Fibroblast of peridontal ligament (primary cell): Measurements from ENCODE around the gene MRPL19.
"Not testable (repeated sequence)": the region's sequence is repeated elsewhere in the genome, so short reads cannot be mapped to it uniquely, and the experiment has no call there.

Experiments used
- DNase-seq: peaks from one replicate; pipeline ENCODE4 v3.0.0-alpha.2; 2010; ENCODE audit errors: extremely low read depth

MRPL19 gene

DNA sequence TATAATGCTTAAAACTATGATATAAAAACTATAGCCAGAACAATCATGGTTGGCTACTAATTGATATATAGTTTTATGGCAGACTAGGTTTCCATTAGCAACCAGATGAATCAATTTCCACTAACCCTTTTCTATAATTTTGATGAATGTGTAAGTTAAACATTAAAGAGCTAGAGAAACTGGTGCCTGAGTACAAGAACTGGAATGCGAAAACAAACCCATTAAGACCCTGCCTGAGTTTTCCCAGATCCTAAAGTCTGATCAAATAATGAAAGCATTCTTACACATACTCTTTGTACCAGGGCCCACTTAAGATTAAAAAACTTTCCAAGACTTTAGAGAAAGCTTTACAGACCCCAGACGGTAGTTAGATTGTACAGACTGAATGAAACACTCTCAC is 21.3 kb downstream of the MRPL19 start:
- DNase-seq, result no peak

DNA sequence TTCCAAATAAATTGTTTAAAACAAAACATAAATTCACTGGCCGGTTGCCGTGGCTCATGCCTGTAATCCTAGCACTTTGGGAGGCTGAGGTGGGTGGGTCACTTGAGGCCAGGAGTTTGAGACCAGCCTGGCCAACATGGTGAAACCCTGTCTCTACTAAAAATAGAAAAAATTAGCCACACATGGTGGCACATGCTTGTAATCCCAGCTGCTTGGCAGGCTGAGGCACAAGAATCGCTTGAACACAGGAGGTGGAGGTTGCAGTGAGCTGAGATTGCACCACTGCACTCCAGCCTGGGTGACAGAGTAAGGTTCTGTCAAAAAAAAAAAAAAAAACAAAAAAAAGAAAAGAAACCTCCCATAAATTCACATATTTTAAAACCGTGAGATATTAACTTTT is 28.8 kb downstream of the MRPL19 start:
- DNase-seq, result peak; percentile 22

DNA sequence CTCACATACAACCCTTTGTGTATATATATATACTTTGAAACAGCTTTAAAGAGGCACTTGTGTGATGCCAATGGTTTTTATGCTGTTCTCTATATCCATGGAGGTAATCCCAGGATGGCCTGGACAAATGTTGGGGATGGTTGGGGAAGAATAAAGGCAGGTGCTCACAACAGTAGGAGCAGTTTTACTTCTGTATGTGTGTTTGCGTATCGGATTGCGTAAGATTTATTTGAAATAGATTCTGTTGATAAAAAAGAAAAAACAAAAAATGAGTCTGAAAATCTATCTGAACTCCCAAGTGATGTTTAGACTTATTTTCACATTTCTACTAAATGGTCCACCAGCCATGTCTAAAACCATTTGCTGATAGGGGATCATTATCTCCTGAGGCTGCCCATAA is 29.3 kb downstream of the MRPL19 start:
- DNase-seq, result no peak

DNA sequence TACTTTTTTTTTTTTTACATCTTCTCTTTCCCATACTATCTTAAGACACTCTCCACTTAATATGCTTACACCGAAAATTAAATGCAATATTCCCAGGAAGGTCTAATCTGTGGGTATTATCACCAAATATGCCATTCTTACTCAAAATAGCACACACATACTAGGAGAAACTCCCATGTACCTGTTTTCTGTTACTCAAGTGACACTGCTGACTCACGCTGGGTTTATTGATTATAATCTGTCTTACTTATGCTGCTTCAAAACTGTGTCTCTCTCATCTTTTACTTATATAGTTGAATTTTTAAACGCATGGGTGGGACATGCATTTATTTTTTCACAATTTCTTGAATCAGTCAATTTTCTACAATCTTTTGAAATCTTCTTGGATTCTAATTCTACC is 29.9 kb downstream of the MRPL19 start:
- DNase-seq, result no peak

DNA sequence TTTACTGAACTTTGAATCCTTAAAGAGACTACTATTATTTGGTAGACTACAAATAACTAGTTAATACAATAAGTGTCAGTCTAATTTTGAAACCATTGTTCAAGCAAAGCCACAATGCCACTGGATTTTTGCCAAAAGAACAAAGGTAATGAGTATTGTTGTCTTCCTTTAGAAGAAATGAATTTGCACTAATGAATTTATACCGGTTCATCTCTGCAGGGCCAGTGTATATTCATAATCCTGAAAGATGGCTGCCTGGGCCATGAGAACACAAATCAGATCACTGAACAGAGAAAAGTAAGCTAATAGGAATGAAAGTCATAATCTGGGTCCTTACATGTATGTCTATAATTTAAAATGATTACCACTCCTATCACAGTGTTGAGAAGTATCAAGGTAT is 33.0 kb downstream of the MRPL19 start:
- no peak for DNase-seq

DNA sequence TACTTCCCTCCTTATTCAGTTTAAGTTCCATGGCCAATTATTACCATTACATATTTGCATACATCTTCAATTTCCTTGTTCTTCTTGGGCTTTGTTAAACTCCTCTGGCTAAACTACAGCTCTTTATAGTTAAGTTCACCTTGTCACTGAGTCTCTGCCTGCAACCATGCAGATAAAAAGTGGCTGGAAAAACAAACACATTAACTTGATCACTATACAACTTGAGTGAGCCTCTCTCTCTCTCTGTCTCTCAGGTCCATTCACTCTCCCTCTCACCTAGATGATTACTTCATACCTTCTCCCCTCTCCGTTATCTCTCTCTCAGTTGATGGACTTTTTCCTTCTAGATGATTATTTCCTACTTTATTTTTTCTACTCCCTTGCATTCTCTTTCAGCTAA is 33.8 kb downstream of the MRPL19 start:
- no peak for DNase-seq

DNA sequence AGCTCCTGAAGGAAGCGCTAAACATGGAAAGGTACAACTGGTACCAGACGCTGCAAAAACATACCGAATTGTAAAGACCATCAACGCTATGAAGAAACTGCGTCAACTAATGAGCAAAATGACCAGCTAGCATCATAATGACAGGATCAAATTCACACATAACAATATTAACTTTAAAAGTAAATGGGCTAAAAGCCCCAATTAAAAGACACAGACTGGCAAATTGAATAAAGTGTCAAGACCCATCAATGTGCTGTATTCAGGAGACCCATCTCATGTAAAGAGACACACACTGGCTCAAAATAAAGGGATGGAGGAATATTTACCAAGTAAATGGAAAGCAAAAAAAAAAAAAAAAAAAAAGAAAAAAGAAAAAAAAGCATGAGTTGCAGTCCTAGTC is 36.8 kb downstream of the MRPL19 start:
- not testable (repeated sequence) for DNase-seq

DNA sequence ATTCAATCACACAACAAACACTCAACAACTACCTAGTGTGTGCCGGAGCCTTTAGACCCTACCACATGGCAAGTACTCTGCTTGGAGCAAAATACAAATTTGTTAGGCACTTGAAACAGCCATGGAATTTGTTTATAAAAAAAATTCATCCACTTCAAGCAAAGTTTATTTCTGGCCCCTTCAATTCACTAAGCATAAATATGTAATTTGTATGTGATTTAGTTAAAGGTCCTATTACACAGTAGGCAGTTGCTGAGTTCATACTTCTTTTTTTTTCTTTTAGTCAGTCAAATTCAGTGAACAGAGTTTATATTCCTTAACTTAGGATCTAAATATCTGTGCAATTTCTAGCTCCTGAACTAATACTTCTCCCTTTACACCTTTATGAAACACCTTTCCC is 41.6 kb downstream of the MRPL19 start:
- no peak for DNase-seq

DNA sequence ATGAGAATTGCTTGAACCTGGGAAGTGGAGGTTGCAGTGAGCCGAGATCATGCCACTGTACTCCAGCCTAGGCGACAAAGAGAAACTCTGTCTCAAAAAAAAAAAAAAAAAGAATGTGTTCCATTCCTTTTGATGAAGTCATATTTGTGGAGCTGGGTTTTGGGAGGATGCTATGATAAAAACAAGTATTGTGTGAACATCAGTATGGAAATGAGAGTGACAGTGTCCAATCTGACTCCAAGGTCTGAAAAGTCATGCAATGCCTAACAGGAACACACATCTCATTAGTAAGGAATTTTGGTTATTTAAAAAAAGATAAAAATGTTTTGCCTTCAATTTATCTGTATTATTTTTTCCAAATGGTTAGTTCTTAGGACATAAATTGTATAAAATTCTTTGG is 52.3 kb downstream of the MRPL19 start:
- no peak for DNase-seq

DNA sequence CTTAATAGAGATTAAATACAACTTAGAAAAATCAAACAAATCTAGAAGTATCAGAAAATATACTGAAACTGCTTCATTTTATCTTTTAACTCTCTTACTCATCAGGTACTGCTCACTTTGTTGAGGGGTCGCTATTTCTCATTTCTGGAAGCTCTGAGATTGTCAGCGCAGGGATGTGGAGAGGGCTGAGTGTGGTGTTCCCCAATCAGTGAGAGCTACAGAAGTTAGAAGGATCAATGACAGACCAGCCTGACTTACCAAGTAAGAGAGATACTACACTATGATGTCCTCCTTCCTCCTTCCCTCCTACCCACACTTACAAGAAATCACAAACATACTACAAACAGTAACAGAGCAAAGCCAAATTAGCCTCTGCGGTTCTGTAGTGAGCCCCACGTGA is 56.0 kb downstream of the MRPL19 start:
- no peak for DNase-seq

DNA sequence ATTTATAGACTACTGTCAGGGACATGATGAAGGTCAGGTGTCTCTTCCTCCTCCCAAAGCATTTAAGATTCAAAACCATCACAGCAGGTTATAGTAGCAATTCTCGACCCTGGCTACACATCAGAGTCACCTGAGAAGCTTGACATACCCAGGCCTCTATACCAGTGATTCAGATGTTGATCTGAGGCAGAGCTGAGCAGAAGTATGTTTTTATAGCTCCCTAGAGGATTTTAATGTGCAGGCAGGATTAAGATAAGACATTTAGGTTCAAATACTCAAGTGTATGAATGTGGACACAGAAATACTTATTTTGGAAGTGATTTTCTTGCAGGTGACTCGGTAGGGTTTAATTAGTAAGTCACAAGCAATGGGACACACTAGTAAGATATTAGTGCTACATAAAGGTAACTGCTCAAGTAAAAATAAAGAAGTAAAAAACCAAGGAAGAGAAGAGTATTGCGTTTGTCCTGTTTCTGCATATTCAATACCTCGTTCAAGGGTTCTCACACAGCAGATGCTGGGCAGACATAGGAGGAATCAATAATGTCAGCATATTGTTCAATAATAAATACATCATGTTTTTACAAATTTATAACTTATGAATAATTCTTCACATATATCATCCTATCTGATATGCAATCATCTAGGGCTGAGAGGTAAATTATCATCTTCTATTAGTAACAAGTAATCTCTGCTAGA is 57.2 kb downstream of the MRPL19 start:
- DNase-seq, result no peak

DNA sequence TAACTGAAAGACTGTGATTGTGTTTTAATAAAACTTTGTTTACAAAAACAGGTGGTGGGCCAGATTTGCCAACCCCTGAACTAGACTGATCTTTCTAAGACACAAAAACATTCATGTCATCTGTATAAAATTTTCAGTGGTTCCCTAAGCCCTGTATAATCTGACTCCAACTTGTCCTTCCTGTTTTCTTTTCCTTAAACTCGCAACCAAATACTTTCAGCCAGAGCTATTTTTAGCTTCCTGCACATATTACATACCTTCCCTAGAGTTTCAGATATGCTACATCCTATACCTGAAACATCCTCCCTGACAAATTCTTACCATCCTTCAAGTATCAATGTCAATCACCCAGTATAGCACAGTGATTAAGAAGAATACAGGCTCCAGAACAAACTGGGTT is 59.3 kb downstream of the MRPL19 start:
- DNase-seq, result peak; percentile 3

DNA sequence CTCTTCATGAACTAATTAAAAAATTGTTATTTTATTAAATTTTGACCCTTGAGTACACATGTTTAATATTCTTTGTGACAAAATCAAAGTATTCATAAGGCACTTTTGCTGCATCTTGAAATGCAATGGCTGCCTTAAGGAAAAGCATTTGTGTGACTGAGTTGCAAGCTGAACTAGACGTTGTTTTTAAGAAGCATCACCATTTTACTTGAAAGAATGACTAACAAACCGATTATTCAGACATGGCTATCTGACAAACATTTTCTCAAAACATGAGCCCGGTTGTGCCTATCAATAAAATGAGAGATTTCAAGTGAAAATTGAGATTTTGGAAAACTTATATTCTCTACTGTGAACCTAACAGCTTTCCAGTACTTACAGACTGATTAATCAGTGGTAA is 61.3 kb downstream of the MRPL19 start:
- DNase-seq, result peak; percentile 15

DNA sequence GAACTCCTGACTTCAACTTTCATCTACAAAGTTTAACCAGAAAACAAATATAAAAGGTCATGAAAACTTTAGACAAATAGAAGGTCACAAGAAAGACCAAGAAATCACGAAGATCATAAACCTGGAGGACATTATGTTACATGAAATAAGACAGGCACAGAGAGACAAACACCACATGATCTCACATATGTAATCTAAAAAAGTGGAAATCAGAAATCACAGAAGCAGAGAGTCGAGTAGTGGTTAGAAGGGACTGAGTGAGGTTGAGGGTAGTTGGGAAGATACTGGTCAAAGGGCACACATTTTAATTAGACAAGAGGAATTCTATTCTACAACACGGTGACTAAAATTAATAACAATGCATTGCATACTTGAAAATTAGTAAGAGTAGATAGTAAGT is 62.7 kb downstream of the MRPL19 start:
- peak; percentile 17 for DNase-seq

DNA sequence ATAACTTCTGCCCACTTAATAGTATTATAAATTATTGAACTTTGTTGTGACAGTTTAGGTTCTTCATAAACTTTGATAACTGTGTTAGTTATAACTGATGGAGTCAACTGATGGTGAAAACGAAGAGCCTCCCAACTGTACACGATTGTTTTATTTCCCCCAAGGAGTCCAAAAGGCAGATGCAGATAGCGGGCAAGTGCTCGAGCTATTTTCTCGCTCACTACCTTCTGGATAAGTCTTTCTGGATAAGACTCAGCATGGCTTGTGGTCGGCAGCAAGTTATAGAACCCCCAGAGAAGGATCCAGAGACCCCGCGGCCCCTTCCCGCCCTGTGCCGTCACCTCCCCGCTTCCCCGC is 63.6 kb downstream of the MRPL19 start:
- peak; percentile 41 for DNase-seq

DNA sequence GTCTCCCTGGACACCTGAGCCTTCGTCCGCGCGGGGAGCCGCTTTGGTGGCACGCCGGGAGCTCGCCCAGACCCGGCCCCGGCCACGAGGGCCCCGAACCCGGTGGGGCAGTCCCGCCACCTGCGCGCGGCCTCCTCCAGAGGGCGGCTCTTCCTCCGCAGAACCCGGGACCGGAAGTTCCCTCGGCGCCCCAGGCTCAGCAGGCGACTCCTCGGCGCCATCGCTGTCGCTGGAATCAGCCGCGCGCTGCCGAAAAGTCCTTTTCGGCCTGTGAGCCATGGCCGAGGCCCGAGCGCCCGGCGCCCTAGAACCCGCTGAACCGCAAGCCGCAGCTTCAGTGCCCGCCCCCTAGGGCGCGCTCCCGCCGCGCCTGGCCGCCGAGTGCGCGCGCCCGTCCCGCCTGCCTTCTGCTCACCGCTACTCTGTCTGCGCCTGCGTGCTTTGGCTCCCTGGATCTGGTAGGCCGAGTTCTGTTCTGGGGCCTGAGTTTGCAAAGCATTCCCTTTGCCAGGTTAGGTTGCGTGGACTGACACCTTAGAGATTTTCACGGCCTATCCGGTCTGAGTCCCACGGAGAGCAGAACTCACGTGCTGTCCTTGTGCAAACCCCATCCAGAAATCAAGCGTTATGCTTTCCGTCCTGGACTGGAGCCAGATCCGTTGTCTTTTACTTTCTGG is 64.1 kb downstream of the MRPL19 start, which contains the start of gene GCFC2:
GCFC2 (minus strand) TSS at position 339 of the 677 bp plus-strand sequence; CDS start at position 279, 60 bp downstream.
- peak; percentile 83 for DNase-seq

DNA sequence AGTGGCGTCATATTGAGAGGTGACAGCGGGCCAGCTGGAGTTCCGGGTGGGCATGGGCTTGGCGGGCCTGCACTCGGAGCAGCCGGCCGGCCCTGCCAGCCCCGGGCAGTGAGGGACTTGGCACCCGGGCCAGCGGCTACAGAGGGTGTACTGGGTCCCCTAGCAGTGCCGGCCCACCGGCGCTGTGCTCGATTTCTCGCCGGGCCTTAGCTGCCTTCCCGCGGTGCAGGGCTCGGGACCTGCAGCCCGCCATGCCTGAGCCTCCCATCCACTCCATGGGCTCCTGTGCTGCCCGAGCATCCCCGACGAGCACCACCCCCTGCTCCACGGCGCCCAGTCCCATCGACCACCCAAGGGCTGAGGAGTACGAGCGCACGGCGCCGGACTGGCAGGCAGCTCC is 65.0 kb downstream of the MRPL19 start:
- not testable (repeated sequence) for DNase-seq

DNA sequence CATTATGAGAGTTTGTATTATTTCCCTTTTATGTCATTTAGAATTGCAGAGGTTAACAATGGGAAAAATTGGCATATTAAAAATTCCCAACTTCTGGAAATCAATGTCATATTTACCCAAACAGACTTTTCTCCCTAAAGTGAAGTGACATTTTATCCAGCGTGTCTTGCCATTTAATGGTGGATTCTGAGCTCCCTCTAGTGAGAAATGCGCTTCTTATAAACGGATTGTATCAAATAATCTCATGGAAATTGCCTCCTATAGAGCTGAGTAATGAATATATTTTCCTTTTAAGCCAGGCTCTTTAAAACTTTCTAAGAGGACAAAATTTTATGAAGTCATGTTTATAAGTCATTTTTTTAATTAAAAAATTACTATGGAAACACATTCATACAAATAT is 69.8 kb downstream of the MRPL19 start:
- DNase-seq, result peak; percentile 36

DNA sequence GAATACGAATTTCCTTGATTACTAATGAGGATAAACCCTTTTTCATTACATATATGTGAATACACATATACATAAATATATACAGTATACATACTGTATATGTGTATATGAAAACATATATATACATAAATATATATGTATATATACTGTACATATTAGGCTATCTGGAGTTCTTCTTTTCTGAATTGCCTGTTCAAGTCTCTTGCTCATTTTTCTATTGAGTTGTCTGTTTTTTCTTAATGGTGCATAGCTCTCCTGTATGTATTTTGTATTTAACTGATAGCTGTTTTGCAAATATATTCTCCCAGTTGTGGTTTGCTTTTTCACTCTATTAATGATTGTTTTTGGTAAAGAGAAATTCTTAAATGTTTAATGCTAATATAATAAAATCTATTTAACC is 73.0 kb downstream of the MRPL19 start:
- no peak for DNase-seq

DNA sequence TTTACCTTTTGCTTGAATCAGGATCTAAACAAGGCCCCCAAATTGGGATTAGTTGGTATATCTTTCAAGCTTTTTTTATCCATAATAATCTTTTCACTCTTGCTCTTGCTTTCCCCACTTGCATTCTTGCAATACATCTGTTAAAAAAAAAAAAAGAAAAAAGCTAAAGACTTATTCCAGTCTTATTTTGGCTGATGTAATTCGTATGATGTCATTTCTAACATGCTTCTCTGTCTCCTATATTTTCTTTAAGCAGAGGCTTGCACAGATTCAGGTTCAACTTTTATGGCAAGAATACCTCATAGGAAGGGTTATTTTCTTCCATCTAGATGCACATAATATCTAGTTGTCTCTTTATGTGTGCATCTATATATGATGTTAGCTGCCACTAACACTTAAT is 73.9 kb downstream of the MRPL19 start:
- DNase-seq, result no peak

DNA sequence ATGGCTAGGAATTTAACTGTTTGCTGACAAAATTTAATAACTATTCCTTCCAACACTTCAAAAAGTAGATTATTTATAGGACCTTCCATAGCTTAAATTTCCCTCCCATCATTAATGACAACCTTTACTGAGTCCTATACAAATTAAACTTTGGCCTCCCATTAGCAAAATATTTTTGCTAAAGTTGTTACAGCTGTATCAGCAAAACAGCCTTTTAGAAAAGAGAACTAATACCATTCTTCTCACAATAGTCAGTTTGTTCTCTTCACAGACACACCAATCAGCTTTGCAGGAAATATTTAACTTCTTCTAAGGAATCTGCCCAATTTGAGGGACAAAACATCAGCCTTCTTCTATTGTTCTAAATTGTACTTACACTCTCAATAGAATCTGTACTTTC is 76.1 kb downstream of the MRPL19 start:
- no peak for DNase-seq

DNA sequence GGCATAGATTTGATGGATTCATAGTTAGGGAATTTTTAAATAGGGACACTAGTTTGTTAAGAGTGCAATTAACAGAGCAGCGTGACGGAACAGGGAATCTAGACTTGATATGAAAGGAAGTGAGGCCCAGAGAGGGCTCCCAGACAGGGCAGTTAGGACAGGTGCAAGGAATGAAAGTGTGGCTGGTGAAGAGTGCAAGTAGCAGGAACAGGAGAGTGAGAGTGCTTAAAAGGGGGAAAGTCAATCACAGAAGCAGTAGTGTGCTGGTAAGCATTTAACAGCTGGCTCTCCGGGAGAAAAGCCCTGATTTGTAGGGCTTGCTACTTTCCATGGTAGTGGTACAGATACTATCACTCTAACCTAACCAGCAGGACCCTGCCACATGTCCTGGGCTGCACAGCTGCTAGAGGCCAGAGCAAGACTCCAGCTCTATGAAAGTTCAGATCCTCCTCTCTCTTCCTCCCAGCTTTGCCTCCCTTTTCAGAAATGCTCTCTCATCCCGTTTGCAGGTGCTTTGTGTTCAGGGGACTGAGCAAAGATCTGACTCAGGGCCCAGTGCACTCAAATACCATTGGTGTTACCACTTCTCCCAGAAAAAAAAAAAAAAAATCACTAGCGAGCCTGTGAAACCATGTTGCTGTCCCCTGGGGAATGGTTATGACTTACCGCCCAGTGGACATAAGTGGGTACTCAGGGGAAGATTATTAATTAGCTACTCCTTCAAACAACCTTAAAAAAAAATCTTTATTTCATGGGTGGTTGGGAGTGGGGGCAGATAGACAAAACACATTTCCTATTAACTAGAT is 82.2 kb downstream of the MRPL19 start:
- DNase-seq, result no peak

DNA sequence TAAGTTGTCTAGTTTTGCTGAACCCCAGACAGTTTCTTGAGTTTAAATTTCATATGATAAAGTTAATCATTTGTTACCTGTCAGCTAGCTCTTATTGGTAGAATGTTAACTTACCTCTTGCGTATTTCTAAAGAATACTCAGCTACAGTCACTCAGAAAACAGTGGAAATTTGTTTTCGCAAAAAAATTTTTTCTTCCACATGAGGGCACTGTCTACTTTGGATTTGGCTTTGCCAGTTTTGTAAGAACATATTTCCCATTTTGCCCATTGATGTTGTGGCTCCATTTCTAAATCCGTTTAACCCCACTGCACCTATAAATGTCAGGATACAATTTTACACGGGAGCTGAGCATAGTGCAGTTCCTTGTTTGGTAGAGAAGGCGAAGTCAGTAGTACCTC is 83.3 kb downstream of the MRPL19 start:
- DNase-seq, result peak; percentile 26
